ENCODE results near the gene GCGR. TPM values are rescaled to one million over a fixed set of nuclear protein-coding genes. Genes with fewer than 3 reads are reported as not detected.
"Not testable (repeated sequence)": the region's sequence is repeated elsewhere in the genome, so short reads cannot be mapped to it uniquely, and the experiment has no call there.

Gene GCGR
- total RNA-seq, 1 donor from 2014 or later, result not detected

DNA sequence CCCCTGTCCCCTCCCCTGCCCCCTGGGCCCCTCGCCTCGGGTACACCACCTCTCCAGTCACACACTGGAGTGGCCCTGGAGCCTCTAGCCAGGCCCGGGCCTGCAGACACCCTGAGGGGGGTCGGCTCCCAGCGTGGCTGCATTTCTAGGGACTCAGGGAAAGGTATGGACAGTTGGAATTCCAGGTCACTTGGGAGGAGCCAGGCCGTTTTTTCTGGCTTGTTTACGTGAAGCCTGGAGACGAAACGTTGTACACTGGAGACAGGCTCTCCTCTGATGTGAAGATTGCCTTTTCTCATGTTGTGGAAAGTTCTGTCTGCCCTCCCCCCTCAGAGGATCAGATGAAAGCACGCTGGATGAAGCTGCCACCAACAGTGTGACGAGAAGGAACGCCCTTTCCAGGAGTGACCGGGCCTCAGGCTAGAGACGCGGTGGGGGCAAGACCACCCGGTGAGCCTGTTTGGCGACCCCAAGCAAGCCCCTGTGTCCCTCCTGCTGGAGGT is 34.9 kb downstream of the GCGR start:
- peaks cover 40% of the 10 kb centered on the region for H3K4me1 ChIP-seq
- TF ChIP-seq POLR2A (IDR thresholded peaks at IDR 0.05) (no peak), POLR2AphosphoS5 (IDR thresholded peaks at IDR 0.05; ENCODE audit: insufficient read depth in 1 of 2, low read depth in 1 of 2) (no peak), CTCF (IDR thresholded peaks at IDR 0.05) (no peak)
- H3K4me3 ChIP-seq, result no peak overlapping the region
- no peak for DNase-seq (ENCODE audit: extremely low spot score in 2 of 2)
- H3K9me3 ChIP-seq, result no peaks in the 10 kb centered on the region
- no peak overlapping the region for H3K27ac ChIP-seq
- H3K36me3 ChIP-seq, result peaks cover 0 to 7% of the 10 kb centered on the region in 2 donors
- no peaks in the 10 kb centered on the region for H3K27me3 ChIP-seq
- intact Hi-C loops (cut with DNase I), result no loop called here

GRCh38 chr17:81839301-81839700 is 35.4 kb downstream of the GCGR start:
- intact Hi-C loops (cut with DNase I), result no loop called here

GRCh38 chr17:81840059-81840458 is 36.1 kb downstream of the GCGR start:
- Histone ChIP-seq H3K4me1 (peaks cover 34% of the 10 kb centered on the region), H3K36me3 (peaks cover 0 to 19% of the 10 kb centered on the region in 2 donors), H3K27ac (peak overlapping the region; percentile 58)
- H3K9me3 ChIP-seq; H3K4me3 ChIP-seq; DNase-seq (ENCODE audit: extremely low spot score in 2 of 2); intact Hi-C loops (cut with DNase I); H3K27me3 ChIP-seq: not testable (repeated sequence)

More at GRCh38 chr17:81839301-81839700, 35.4 kb downstream of the GCGR start:
- no peak for TF ChIP-seq POLR2AphosphoS5 (IDR thresholded peaks at IDR 0.05; ENCODE audit: insufficient read depth in 1 of 2, low read depth in 1 of 2)
- TF ChIP-seq POLR2A (IDR thresholded peaks at IDR 0.05), result no peak
- no peak for TF ChIP-seq CTCF (IDR thresholded peaks at IDR 0.05)
- H3K9me3 ChIP-seq, result no peaks in the 10 kb centered on the region
- no peak for DNase-seq (ENCODE audit: extremely low spot score in 2 of 2)
- H3K27me3 ChIP-seq, result no peaks in the 10 kb centered on the region
- peaks cover 0 to 11% of the 10 kb centered on the region in 2 donors for H3K36me3 ChIP-seq
- no peak overlapping the region for H3K27ac ChIP-seq
- H3K4me1 ChIP-seq, result peaks cover 35% of the 10 kb centered on the region
- H3K4me3 ChIP-seq, result no peak overlapping the region

- DNase-seq (ENCODE audit: extremely low spot score in 2 of 2), result no peak
- peaks cover 34% of the 10 kb centered on the region for H3K4me1 ChIP-seq
- TF ChIP-seq POLR2AphosphoS5 (IDR thresholded peaks at IDR 0.05; ENCODE audit: insufficient read depth in 1 of 2, low read depth in 1 of 2) (peak in 1 of 2 donors; percentile 59), POLR2A (IDR thresholded peaks at IDR 0.05) (no peak)
- peaks cover 4 to 29% of the 10 kb centered on the region in 2 donors for H3K36me3 ChIP-seq
- peak overlapping the region; percentile 58 for H3K27ac ChIP-seq
- no peaks in the 10 kb centered on the region for H3K27me3 ChIP-seq
- H3K4me3 ChIP-seq, result no peak overlapping the region
- intact Hi-C loops (cut with DNase I), result no loop called here
- no peaks in the 10 kb centered on the region for H3K9me3 ChIP-seq
Observed at GRCh38 chr17:81840826-81841778, 37.2 kb downstream of the GCGR start.

DNA sequence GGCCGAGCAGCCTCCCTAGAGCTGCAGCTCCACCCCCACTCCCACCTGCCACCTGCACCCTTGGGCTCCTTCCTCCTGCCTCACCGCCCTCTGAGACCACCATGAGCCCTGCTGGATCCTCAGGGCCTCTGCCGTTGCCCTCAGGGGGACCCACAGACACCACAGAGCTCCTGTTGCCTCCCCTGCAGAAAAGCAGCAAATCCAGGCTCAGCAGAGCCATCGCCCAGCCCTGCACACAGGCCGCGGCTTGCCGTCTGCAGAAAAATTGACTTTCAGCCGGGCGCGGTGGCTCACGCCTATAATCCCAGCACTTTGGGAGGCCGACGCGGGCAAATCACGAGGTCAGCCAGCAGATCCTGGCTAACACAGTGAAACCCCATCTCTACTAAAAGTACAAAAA is 37.9 kb downstream of the GCGR start:
- Histone ChIP-seq H3K4me1 (peaks cover 34% of the 10 kb centered on the region), H3K27ac (peak overlapping the region; percentile 58), H3K27me3 (no peaks in the 10 kb centered on the region), H3K4me3 (no peak overlapping the region), H3K9me3 (no peaks in the 10 kb centered on the region), H3K36me3 (peaks cover 4 to 37% of the 10 kb centered on the region in 2 donors)
- no peak for TF ChIP-seq CTCF (IDR thresholded peaks at IDR 0.05)
- no peak for TF ChIP-seq POLR2AphosphoS5 (IDR thresholded peaks at IDR 0.05; ENCODE audit: insufficient read depth in 1 of 2, low read depth in 1 of 2)
- TF ChIP-seq POLR2A (IDR thresholded peaks at IDR 0.05), result no peak
- intact Hi-C loops (cut with DNase I), result no loop called here
- DNase-seq (ENCODE audit: extremely low spot score in 2 of 2), result no peak

DNA sequence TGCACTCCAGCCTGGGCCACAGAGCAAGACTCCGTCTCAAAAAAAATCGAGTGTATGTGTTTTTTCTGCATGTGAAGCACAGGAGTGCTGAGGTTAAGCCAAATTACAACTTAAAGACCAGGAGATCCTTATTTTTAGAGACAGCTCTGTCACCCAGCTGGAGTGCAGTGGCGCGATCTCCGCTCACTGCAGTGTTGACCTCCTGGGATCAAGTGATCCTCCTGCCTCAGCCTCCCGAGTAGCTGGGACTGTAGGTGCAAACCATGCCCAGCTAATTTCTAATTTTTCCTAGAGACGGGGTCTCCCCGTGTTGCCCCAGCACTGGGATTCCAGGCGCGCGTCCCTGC is 38.4 kb downstream of the GCGR start:
- Histone ChIP-seq H3K36me3 (peaks cover 4 to 42% of the 10 kb centered on the region in 2 donors), H3K27ac (peak overlapping the region; percentile 38), H3K27me3 (no peaks in the 10 kb centered on the region), H3K9me3 (no peaks in the 10 kb centered on the region), H3K4me1 (peaks cover 34% of the 10 kb centered on the region), H3K4me3 (no peak overlapping the region)
- TF ChIP-seq POLR2A (IDR thresholded peaks at IDR 0.05) (no peak), POLR2AphosphoS5 (IDR thresholded peaks at IDR 0.05; ENCODE audit: insufficient read depth in 1 of 2, low read depth in 1 of 2) (no peak), CTCF (IDR thresholded peaks at IDR 0.05) (no peak)
- DNase-seq (ENCODE audit: extremely low spot score in 2 of 2), result no peak
- intact Hi-C loops (cut with DNase I), result no loop called here

Data from vagina (tissue), 2 donors.